Cardiac fibroblast (primary cell): ENCODE data around the gene NPIPB8.
"Not testable (repeated sequence)": the region's sequence is repeated elsewhere in the genome, so short reads cannot be mapped to it uniquely, and the experiment has no call there.

Source experiments
- DNase-seq, 2 donors: peaks; one replicate each; pipeline versions ENCODE4 v3.0.0 to v3.0.0-alpha.2; 2010; ENCODE audit warnings: low read depth in 2 of 2
- H3K4me3 ChIP-seq, 2 donors: replicated peaks in 1 of 2; 1 replicate in 1 of 2; 2 replicates in 1 of 2; pipeline ENCODE4 v1.5.1; 2011; ENCODE audit warnings: low read depth in 2 of 2, low read length in 2 of 2, mild to moderate bottlenecking in 2 of 2, moderate library complexity in 1 of 2
- CTCF ChIP-seq: IDR thresholded peaks from one replicate; pipeline ENCODE4 v1.5.1; 2011; ENCODE audit warnings: low read depth, mild to moderate bottlenecking, low read length, inconsistent platforms

Gene NPIPB8

GRCh38 chr16:28617874-28618273 lies 20.0 kb upstream of the NPIPB8 start:
- H3K4me3 ChIP-seq = no peak overlapping the region
- DNase-seq = peak; percentile 16 to 24
- no peak for TF ChIP-seq CTCF

- DNase-seq, H3K4me3 ChIP-seq: not testable (repeated sequence)
Measured at GRCh38 chr16:28620316-28620715, 17.5 kb upstream of the NPIPB8 start.

- no peak for DNase-seq
- no peak overlapping the region for H3K4me3 ChIP-seq
- no peak for TF ChIP-seq CTCF
Measured at GRCh38 chr16:28621481-28622155, 16.2 kb upstream of the NPIPB8 start.

GRCh38 chr16:28622532-28623171 lies 15.2 kb upstream of the NPIPB8 start:
- peak overlapping the region in 1 of 2 donors; percentile 24 for H3K4me3 ChIP-seq
- not testable (repeated sequence) for DNase-seq

- peak in 1 of 2 donors; percentile 20 for DNase-seq
- no peak for TF ChIP-seq CTCF
- peak overlapping the region in 1 of 2 donors; percentile 24 for H3K4me3 ChIP-seq
Measured at GRCh38 chr16:28623172-28623711, 14.6 kb upstream of the NPIPB8 start.

- DNase-seq, H3K4me3 ChIP-seq: not testable (repeated sequence)
Measured at GRCh38 chr16:28630905-28631304, 7.0 kb upstream of the NPIPB8 start.

- H3K4me3 ChIP-seq = not testable (repeated sequence)
- DNase-seq = peak; percentile 76 to 79
Measured at GRCh38 chr16:28636093-28636823, 1.6 kb upstream of the NPIPB8 start.

- not testable (repeated sequence) for DNase-seq, H3K4me3 ChIP-seq
Measured at GRCh38 chr16:28638359-28638758, 494 bp downstream of the NPIPB8 start.

- not testable (repeated sequence) for H3K4me3 ChIP-seq, DNase-seq
Measured at GRCh38 chr16:28639959-28640358, 2.1 kb downstream of the NPIPB8 start.

- H3K4me3 ChIP-seq, DNase-seq: not testable (repeated sequence)
Measured at GRCh38 chr16:28666264-28666663, 28.4 kb downstream of the NPIPB8 start.

- H3K4me3 ChIP-seq, DNase-seq: not testable (repeated sequence)
Measured at GRCh38 chr16:28667480-28667879, 29.6 kb downstream of the NPIPB8 start.

- not testable (repeated sequence) for H3K4me3 ChIP-seq, DNase-seq
Measured at GRCh38 chr16:28668199-28668598, 30.3 kb downstream of the NPIPB8 start.

- DNase-seq, H3K4me3 ChIP-seq: not testable (repeated sequence)
Measured at GRCh38 chr16:28688327-28688952, 50.6 kb downstream of the NPIPB8 start.

- not testable (repeated sequence) for H3K4me3 ChIP-seq
Measured at GRCh38 chr16:28689425-28689824, 51.6 kb downstream of the NPIPB8 start.

More at GRCh38 chr16:28689425-28689824, 51.6 kb downstream of the NPIPB8 start:
- DNase-seq = not testable (repeated sequence)
